ENCODE measurements around the gene B3GNT4. TPM values are rescaled to one million over a fixed set of nuclear protein-coding genes. Genes with fewer than 3 reads are reported as not detected.
"Not testable (repeated sequence)": the region's sequence is repeated elsewhere in the genome, so short reads cannot be mapped to it uniquely, and the experiment has no call there.

Gene B3GNT4
- 1.3 and 5.2 TPM in 2 replicates for polyA plus RNA-seq (2014; cell fraction: cytosol; rRNA removed)
- polyA plus RNA-seq (2014; cell fraction: nucleus; rRNA removed), result 8.6 and 18.9 TPM in 2 replicates

DNA sequence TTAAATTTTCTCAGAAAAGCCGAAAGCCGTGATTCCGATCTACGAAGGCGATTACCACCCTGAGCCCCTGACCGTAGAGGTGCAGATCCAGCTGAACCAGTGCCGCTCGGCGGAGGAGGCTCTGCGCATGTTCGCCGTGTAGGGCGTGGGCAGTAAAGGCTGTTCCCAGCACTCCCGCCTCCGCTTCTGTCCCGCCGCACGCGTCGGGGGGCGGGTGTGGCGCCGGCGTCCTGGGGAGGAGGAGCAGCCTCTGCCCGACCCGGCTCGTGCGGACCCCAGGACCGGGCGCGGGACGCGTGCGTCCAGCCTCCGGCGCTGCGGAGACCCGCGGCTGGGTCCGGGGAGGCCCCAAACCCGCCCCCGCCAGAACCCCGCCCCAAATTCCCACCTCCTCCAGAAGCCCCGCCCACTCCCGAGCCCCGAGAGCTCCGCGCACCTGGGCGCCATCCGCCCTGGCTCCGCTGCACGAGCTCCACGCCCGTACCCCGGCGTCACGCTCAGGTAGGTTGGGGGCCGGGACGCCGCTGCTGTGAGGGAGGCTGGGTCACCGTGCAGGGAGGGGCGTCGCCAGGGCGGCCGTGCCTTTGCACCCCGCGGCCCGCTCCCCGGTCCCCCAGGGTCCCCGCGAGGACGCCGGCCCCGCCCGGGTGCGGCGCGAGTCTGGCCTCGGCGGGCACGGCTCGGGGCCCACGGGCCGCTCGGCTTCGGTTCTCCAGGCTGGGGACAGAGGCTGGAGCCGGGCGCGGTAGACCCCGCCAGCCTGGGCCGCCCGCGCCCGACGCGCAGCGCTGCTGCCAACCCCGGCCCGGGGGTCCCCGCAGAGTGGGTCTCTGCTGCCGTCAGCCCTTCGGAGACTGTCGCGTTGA is at the start of gene B3GNT4:
Gene B3GNT4 (plus strand): TSS at position 409 of the 866 bp plus-strand sequence. CDS start 910 bp downstream, outside the sequence.
- peak; percentile 87 for DNase-seq (ENCODE audit: low spot score)

DNA sequence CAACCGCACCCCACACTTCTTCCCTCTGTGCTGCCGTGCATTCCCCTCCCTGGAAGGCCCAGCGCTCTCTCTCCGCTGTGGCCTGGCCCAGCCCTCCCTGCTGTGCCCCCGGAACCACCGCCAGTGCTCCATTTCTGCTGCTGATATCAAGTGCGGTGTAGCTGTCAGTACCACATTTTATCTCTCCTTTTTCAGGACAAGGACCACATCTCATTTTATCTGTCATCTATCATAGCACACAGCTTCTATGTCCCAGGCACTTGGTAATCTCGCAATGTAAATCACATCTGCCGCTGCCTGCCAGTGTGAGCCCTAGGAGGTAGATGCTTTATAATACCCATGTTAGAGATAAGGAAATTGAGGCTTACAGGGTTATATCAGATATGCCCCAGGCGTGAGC is 47.8 kb upstream of the B3GNT4 start:
- peak; percentile 57 for DNase-seq (ENCODE audit: low spot score)

DNA sequence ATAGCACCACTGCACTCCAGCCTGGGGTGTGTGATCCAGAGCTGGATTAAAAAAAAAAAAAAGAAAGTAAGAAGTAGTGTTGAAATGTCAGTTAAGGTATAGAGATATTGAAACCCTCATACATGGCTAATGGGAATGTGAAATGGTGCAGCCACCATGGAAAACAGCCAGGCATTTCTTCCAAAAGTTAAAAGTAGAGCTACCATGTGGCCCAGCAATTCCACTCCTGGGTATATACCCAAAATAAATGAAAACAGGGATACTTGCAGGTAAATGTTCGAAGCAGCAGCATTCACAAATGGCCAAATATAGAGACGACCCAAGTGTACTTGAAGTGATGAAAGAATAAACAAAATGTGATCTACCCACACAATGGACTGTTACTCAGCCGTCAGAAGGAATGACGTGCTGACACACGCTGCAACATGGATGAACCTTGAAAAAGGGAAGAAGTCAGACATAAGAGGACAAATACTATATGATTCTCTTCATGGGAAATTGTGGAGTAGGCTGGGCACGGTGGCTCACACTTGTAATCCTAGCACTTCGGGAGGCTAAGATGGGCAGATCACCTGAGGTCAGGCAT is 44.7 kb upstream of the B3GNT4 start:
- no peak for DNase-seq (ENCODE audit: low spot score)

DNA sequence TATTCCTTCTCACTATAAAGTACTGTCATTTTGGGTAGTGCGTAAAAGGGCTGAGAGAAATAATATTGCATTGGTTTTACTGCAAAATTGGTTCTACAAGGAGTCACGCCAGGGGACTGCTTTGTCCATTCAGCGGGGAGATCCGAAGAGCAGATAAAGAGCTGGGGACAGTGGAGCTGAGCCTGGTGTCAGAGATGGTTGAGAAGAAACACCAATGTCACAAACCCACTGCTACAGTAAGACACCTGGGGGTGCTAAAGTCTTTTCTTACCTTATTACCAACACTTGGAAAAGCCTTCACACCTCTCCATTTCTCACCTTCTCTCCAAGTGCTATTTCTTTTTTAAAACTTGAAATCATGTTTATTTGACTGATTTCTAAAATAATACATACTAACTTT is 43.6 kb upstream of the B3GNT4 start:
- DNase-seq (ENCODE audit: low spot score), result peak; percentile 65

DNA sequence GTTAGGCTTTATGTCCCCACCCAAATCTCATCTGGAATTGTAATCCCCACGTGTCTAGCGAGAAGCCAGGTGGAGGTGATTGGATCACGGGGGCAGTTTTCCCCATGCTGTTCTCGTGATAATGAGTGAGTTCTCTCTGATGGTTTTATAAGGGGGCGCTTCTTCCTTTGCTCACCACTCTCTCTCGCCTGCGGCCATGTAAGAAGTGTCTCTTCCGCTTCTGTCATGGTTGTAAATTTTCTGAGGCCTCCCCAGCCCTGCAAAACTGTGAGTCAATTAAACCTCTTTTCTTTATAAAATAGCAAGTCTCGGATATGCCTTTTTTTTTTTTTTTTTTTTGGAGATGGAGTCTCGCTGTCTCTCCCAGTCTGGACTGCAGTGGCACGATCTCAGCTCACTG is 42.7 kb upstream of the B3GNT4 start:
- no peak for DNase-seq (ENCODE audit: low spot score)

DNA sequence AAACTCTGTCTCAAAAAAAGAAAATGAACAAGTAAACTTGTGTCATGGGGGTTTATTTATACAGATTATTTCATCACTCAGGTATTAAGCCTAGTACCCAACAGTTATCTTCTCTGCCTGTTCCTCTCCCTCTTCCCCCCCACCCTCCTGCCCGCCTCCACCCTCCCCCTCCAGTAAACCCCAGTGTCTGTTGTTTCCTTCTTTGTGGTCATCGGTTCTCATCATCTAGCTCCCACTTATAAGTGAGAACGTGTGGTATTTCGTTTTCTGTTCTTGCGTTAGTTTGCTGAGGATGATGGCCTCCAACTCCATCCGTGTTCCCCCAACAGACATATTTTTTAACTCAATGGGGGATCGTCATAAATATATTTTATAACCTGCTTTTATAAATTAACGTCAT is 41.8 kb upstream of the B3GNT4 start:
- no peak for DNase-seq (ENCODE audit: low spot score)

DNA sequence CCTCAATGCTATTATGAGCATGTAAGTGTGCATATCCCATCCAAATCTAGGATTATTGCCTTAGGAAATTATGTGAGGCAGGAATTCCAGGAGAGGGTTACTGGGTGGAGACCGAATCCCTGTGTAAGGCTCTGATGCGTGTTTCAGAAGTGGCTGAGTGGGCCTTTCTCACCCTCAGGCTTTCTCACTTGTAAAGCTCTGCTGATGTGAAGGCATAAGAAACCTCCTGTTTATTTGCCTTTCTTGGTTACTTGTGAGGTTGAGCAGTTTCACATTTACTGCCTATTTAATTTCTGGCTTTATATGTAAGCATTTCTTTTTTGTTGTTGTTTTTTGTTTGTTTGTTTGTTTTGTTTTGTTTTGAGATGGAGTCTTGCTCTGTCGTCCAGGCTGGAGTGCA is 40.5 kb upstream of the B3GNT4 start:
- no peak for DNase-seq (ENCODE audit: low spot score)

DNA sequence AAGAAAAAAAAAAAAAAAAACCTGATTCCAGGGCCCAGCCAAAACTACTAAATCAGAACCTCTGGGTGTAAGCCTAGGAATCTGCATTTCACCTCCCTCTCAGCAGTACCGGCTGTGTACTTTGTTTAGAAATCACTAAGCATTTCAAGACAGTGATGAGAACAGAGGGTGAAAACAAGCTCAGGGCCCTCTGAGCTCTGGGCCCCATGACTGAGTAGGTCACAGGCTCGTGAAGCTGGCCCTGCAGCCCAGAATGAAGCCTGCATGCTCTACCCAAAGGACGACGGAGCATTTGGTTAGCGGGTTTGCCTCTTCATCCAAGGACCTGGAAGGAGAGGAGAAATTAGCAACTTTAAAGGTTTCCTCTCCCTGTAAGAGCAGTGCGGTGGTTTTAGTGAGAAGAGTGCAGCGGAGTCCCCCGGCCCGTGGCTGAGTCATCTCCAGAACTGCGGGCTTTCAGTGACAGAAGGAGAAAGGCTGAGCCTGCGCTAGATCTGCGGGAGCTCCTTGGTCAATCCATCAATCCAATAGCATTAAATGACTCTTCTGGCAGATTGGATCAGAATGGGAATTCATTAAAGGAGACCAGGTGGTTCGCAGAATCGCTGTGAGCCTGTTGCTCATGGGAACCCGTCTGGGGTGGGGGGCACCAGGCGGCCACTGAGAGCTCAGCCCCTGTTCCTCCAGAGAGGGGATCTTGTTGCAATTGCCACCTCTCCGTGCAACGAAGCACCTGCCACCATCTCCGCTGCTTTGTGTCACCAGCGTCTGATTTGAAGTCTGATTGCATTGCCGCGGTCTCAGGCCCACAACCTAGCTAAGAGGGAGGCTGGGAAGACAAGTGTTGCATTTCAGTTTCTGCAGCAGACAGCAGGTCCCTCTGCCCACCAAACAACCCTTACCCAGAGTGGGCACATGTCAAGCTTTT is 36.8 kb upstream of the B3GNT4 start:
- DNase-seq (ENCODE audit: low spot score), result peak; percentile 75

DNA sequence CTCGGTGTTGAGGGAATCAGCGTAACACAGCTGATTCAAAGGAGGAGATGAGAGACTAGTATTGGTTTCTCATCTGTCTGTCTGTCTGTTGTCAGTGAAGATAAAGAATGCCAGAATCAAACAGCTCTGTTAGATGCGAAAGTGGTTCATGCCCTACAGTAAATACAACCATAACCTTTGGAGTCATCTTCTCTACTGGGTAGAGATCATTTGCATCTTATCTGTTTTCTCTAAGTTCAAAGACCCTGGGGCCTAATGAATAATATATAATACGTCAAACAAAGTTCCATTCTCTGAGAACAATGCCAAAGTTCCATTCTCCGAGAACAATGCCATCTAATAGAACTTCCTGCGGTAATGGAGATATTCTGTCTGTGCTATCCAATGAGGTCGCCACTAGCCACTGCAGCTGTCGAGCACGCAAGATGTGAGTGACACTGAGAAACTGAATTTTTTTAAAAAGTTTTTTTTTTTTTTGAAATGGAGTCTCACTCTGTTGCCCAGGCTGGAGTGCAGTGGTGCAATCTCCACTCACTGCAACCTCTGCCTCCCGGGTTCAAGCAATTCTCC is 36.1 kb upstream of the B3GNT4 start:
- DNase-seq (ENCODE audit: low spot score), result no peak

DNA sequence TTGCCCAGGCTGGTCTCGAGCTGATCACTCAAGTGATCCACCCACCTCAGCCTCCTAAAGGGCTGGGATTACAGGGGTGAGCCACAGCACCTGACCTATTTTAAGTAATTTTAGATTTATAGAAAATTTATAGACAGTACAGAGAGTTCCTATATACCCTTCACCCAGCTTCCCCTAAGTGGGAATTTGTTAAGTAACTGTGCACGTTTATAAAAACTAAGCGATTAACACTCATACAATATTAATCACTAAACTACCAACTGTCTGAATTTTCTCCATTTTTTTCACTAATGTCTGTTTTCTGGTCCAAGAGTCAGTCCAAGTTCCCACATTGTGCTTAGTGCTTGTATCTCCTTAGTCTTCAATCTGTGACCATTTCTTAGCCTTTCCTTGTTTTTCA is 35.0 kb upstream of the B3GNT4 start:
- no peak for DNase-seq (ENCODE audit: low spot score)

DNA sequence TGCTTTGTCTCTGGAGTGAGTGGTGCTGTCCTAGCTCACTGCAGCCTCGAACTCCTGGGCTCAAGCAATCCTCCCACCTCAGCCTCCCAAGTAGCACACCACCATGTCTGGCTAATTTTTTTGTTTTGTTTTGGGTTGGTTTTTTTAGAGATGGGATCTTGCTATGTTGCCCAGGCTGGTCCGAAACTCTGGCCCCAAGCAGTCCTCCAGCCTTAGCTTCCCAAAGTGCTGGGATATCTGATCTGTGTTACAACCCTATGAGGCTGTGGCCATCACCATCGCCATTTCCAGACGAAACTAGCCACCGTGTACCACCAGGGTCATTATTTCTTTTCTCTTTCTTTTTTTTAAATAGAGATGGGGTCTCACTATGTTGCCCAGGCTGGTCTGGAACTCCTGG is 32.1 kb upstream of the B3GNT4 start:
- no peak for DNase-seq (ENCODE audit: low spot score)

DNA sequence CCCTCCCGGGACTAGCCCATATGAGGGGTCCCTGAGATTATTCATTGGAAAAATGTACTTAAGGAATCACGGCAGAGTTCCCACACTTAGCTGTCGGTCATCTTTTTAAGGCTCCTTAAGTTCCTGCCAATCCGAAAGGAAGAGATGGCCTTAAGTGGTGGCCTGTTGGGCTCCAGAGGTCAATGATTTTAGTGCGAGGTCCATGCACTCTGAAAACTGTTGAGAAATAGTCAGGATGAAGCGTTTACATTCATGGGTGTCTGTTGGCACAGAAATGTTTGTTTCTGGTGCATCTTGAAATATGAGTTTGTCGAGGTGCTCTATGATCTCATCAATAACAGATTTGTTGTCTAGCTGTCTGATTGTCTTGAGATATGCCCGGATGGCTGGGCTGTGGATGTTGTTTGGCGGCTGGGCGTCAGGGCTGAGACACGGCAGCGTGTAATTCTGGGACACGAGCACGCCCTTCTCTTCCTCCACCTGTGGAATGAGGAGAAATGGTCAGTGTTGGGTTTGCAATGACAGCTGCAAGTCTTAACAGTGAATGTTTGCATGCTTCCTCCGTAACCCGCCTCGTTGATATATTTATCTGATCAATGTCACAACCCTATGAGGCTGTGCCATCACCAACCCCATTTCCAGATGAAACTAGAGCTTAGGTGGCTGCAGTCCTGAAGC is 31.1 kb upstream of the B3GNT4 start:
- no peak for DNase-seq (ENCODE audit: low spot score)

DNA sequence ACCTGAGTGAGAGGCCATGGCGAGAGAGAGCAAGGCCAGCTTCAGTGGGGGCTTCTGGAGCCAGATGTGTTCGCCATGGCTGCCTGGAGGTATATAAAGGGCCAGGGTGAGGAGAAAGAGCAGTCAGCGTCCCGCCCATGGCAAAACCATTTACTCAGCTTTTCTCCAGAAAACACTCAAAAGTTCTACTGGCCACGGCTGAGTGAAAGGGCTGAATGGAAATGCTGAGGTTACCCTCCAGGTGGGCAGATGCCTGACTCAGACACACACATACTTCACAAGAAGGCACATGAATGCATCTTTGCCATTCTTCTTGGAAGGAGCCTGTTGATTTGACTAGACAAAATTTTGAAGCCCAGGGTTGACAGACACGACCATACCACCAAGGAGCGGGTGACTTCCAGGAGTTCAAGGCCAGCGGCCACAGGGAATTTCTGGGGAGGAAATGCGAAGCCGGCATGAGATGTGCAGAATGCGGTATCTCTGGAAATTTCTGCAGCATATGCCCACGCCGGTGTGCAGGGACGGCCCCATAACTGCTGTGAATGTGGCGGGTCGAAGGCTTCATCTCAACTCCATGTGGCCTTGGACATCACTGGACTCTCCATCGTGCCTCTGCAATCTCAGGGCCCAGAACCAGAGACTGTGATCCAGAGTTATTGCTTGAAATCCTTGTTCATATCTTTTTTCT is 29.2 kb upstream of the B3GNT4 start, which contains the start of gene IL31:
Gene IL31 (minus strand): TSS at position 67 of the 691 bp plus-strand sequence. CDS start 49 bp downstream, at position 18.
- DNase-seq (ENCODE audit: low spot score), result no peak

DNA sequence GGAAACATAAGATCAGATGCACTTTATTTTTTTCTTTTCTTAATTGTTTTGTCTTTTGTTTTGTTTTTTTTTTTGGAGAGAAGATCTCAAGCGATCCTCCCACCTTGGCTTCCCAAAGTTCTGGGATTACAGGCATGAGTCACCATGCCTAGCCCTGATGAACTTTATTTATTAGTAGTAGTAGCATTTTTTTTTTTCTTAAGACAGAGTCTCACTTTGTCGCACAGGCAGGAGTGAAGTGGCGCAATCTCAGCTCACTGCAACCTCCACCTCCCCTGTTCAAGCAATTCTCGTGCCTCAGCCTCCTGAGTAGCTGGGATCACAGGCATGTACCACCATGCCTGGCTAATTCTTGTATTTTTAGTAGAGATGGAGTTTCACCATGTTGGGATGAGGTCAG is 27.0 kb upstream of the B3GNT4 start:
- DNase-seq (ENCODE audit: low spot score), result not testable (repeated sequence)

DNA sequence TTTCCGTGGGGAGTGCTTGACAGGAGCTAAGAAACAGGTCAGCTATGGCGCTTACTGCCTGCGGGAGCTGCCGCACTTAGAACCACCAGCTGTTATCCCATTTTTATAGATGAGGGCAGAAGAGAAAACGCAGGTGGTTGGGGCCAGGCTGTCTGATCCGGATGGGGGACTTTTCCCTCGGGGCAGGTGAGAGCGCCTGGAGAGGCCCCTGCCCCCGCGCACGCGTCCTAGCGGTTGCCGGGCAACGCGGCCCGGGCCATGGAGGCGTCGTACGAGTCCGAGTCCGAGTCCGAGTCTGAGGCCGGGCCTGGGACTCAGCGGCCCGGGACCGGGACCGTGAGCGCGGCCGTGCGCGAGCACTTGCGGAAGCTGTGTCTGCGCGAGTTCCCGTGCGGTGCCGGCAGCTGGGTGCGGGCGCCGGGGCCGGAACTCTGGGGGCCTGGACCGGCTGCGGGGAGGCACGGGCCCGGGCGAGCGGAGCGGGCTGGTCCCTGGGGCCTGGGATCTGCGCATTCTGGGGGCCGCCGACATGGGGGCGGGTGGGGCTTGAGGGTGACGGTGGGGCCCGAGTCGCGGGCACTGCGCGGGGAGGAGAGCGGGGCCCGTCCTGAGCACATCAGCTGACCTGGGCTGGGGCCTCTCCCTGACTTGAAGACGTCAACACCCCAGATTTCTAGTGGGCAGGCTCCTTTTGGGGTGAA is 20.5 kb upstream of the B3GNT4 start, which contains the start of gene LRRC43:
Gene LRRC43 (plus strand): TSS at position 237 of the 701 bp plus-strand sequence. CDS start 22 bp downstream, at position 259.
- DNase-seq (ENCODE audit: low spot score), result peak; percentile 69

DNA sequence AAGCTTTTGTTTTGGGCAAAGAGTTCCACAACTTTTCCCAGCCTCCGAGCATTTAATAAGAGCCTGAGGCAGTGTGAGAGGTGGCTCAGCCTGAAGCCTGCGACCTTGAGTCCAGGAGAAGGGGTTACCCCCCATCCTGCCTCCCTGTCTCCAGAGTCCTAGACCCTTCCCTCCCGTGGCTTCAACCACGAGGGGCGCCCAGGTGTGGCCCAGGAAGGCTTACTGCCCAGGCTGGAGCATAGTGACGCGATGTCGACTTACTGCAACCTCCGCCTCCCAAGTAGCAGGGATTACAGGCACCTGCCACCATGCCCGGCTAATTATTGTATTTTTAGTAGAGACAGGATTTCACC is 19.9 kb upstream of the B3GNT4 start:
- no peak for DNase-seq (ENCODE audit: low spot score)

DNA sequence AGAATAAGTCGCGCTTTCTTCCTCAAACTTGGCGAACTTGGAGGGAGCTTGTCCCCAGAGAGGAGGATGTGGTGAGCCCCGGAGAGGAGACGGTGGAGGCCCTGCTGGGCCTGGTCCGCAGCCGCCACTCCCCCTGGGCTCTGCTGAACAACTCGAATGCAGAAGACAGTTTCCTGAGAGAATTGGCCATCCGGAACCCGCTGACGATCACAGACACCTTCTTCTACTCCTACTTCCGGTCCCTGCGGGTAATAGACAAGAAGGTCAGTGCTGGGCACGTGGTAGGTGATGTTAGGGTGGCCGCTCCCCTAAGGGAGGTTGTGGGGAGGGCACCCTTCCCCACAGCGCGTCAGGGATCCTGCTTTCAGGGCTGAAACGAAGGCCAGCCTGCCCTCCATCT is 19.0 kb upstream of the B3GNT4 start:
- DNase-seq (ENCODE audit: low spot score), result no peak

DNA sequence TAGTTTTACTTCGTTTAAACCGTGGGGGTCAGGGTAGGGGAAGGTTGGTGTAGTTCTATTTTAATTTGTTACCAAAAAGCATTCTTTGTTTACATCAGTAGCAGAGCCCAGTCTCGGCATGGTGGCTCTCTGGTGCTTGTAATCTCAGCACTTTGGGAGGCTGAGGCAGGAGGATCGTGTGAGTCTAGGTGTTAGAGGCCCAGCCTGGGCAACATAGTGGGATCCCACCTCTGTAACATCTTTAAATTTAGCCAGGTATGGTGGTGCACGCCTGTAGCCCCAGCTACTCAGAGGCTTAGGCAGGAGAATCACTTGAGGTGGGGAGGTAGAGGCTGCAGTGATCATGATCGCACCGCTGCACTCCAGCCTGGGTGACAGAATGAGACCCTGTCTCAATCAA is 18.4 kb upstream of the B3GNT4 start:
- no peak for DNase-seq (ENCODE audit: low spot score)

DNA sequence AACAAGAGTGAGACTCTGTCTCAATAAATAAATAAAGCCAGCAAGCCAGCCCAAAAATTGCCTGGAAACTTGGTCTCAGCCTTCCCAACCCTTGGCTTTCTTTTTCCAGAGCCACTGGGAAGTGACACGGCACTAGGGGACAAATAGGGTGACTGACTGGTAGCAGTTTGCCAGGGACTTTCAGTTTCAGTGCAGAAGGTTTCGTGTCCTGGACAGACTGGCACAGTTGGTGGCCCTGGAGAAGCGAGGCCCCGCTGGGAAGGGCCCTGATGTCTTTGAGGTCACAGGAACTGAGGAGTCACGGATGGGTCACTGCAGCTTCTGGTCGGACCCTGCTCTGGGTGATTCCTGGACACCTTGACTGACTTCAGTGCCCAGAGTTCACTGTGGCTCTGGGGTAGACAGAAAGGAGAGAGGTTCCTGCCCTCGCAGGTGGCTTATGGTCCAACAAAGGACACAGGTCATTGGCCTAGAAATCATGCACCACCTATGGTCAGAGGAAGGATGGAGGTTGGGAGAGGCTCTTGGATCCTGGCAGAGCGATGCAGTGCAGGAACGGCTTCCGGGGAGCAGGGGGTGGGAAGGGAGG is 17.9 kb upstream of the B3GNT4 start:
- no peak for DNase-seq (ENCODE audit: low spot score)

Data from SK-N-DZ (cell line).